ENCODE data around the gene NCAN.

DNA sequence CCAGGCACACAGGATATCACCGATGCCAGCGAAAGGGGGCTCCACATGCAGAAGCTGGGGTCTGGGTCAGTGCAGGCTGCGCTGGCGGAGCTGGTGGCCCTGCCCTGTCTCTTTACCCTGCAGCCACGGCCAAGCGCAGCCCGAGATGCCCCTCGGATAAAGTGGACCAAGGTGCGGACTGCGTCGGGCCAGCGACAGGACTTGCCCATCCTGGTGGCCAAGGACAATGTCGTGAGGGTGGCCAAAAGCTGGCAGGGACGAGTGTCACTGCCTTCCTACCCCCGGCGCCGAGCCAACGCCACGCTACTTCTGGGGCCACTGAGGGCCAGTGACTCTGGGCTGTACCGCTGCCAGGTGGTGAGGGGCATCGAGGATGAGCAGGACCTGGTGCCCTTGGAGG is 7.2 kb downstream of the NCAN start:
- TF ChIP-seq CTCF (IDR thresholded peaks at IDR 0.05; ENCODE audit: insufficient read depth, low read length, poor library complexity, severe bottlenecking) (no peak), EZH2phosphoT487 (conservative IDR thresholded peaks at IDR 0.05; ENCODE audit: low read length) (no peak)
